GM20000 (cell line): ENCODE measurements around the gene SQSTM1.

Experiments used
- DNase-seq: peaks from one replicate; pipeline ENCODE4 v3.0.0; 2012; ENCODE audit warnings: low spot score
- TF ChIP-seq, protein P1 (sequence below): IDR thresholded peaks from 2 replicates; pipeline ENCODE4 v1.5.1; 2012; ENCODE audit warnings: mild to moderate bottlenecking, control low read depth; ENCODE audit errors: extremely low read depth, missing control alignments

Gene SQSTM1

GRCh38 chr5:179777909-179778308 is 42.8 kb upstream of the SQSTM1 start:
- DNase-seq = no peak
- TF ChIP-seq, protein P1, sequence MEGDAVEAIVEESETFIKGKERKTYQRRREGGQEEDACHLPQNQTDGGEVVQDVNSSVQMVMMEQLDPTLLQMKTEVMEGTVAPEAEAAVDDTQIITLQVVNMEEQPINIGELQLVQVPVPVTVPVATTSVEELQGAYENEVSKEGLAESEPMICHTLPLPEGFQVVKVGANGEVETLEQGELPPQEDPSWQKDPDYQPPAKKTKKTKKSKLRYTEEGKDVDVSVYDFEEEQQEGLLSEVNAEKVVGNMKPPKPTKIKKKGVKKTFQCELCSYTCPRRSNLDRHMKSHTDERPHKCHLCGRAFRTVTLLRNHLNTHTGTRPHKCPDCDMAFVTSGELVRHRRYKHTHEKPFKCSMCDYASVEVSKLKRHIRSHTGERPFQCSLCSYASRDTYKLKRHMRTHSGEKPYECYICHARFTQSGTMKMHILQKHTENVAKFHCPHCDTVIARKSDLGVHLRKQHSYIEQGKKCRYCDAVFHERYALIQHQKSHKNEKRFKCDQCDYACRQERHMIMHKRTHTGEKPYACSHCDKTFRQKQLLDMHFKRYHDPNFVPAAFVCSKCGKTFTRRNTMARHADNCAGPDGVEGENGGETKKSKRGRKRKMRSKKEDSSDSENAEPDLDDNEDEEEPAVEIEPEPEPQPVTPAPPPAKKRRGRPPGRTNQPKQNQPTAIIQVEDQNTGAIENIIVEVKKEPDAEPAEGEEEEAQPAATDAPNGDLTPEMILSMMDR = no peak

GRCh38 chr5:179778591-179778990 is 42.1 kb upstream of the SQSTM1 start:
- TF ChIP-seq, protein P1 = no peak
- DNase-seq = no peak

DNA sequence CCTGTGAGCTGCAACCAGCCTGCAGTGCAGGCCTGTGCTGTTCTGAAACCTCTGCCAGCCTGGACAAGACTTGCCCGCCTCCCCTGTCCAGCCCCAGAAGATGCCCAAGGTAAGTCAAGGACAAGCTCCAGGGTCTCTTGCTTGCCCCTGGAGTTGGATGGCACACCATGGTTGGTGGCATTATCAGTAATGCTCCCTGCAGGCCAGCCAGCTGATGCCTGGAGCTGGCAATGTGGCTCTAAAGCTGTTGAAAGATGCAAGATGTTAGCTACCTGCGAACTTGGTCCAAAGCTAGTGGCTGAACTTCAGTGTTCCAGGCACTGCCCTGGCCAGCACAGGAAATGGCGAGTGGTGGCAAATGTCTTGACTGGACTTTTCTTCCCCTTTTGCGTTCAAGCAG is 40.9 kb upstream of the SQSTM1 start:
- TF ChIP-seq, protein P1 = no peak
- DNase-seq = no peak

- DNase-seq = no peak
- TF ChIP-seq, protein P1 = no peak
Measured at GRCh38 chr5:179780362-179780761, 40.3 kb upstream of the SQSTM1 start.

GRCh38 chr5:179781846-179782245 is 38.9 kb upstream of the SQSTM1 start:
- DNase-seq = no peak
- TF ChIP-seq, protein P1 = no peak

GRCh38 chr5:179783128-179783527 is 37.6 kb upstream of the SQSTM1 start:
- DNase-seq = no peak
- TF ChIP-seq, protein P1 = no peak

DNA sequence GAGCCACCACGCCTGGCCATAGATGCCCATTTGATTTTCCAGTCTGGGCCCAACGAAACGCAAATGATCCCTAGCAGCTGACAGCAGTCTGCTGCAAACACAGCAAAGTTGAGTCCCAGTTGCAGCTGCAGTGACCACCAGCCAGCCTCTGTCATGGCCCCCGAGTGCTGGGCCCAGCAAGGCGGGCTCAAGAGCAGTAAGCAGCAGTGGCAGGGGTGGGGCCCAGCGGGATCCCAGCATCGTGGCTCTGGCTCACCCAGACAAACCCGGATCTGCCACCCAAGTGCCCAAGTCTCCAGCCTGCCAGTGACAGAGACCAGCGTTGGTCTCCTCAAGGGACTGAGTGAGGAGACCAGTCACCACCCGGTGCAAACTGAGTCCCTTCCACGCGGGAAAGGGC is 33.8 kb upstream of the SQSTM1 start:
- no peak for DNase-seq
- TF ChIP-seq, protein P1 = no peak
